K562 (cell line): Measurements from ENCODE around the gene TNIK.

Experiments
- CBX2 ChIP-seq: fragments of 200-600 bp; sonication (generic); IDR thresholded peaks from one replicate; pipeline ENCODE4 v1.6.1; 2012; ENCODE audit warnings: mild to moderate bottlenecking, low read length, inconsistent platforms; ENCODE audit not compliant: insufficient read depth, poor library complexity, severe bottlenecking
- CC2D1A ChIP-seq: fragments of 450-650 bp; IDR thresholded peaks from 2 replicates; pipeline ENCODE4 v1.6.1; 2017; ENCODE audit warnings: mild to moderate bottlenecking
- LARP7 ChIP-seq: fragments of 450-650 bp; IDR thresholded peaks from 2 replicates; pipeline ENCODE4 v1.6.1; 2016
- REST ChIP-seq, 2 experiments: fragments of 450-650 bp; formaldehyde crosslinking in 1 of 2; IDR thresholded peaks; 2 replicates each; pipeline versions ENCODE4 v1.4.0 to v1.6.1; 2014 to 2020; ENCODE audit warnings: mild to moderate bottlenecking in 2 of 2, borderline replicate concordance in 1 of 2, low read depth in 1 of 2
- RHOXF2B ChIP-seq: fragments of 250-450 bp; sonication (Bioruptor Pico); conservative IDR thresholded peaks from 2 replicates; pipeline ENCODE4 v1.5.1; 2021
- SMAD4 ChIP-seq: fragments of 250-450 bp; sonication (Bioruptor Pico); conservative IDR thresholded peaks from 2 replicates; pipeline ENCODE4 v1.8.0; 2021; ENCODE audit warnings: inconsistent platforms, mild to moderate bottlenecking, moderate library complexity
- ZNF75A ChIP-seq: fragments of 450-650 bp; formaldehyde crosslinking; IDR thresholded peaks from 2 replicates; pipeline ENCODE4 v1.4.0; 2020; ENCODE audit warnings: mild to moderate bottlenecking
- TF ChIP-seq, protein P1 (sequence below), 3 experiments: IDR thresholded peaks in 2 of 3; conservative IDR thresholded peaks in 1 of 3; 2 replicates each; pipeline ENCODE4 v1.5.1; 2011 to 2012; ENCODE audit warnings: low read length in 3 of 3, mild to moderate bottlenecking in 3 of 3, control low read depth in 2 of 3, improper control_type of control experiment in 1 of 3, inconsistent platforms in 1 of 3, low read depth in 1 of 3, mixed read lengths in 1 of 3, moderate library complexity in 1 of 3; ENCODE audit not compliant: insufficient read depth in 2 of 3

DNA sequence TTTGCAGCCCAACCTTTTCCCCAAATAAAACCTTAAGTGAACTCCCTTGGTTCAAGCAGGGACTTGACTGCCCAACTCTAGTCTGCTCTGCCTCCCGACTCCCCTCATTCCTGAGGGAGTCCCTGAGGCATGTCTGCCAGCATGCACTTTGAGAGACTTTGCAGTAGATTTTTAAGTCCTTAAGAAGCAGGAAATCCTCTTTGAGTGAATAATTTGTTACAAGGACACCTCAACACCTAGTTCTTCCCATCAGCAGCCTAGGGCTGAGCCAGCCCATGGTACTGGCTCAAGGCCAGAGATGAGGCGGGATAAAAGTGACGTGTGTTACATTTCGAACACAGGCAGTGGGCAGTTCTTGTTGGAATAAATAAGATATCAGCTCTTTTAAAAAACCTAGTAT, 229.3 kb downstream of the TNIK start:
- TF ChIP-seq ZNF75A (CRISPR knock-in tag) (no peak), LARP7 (no peak), REST (IDR thresholded peaks at IDR 0.05; ENCODE audit: borderline replicate concordance) (no peak), REST (CRISPR knock-in tag; IDR thresholded peaks at IDR 0.05; ENCODE audit: low read depth) (no peak), RHOXF2B (CRISPR knock-in tag) (no peak), CBX2 (no peak), CC2D1A (no peak), SMAD4 (no peak)
- TF ChIP-seq, protein P1, sequence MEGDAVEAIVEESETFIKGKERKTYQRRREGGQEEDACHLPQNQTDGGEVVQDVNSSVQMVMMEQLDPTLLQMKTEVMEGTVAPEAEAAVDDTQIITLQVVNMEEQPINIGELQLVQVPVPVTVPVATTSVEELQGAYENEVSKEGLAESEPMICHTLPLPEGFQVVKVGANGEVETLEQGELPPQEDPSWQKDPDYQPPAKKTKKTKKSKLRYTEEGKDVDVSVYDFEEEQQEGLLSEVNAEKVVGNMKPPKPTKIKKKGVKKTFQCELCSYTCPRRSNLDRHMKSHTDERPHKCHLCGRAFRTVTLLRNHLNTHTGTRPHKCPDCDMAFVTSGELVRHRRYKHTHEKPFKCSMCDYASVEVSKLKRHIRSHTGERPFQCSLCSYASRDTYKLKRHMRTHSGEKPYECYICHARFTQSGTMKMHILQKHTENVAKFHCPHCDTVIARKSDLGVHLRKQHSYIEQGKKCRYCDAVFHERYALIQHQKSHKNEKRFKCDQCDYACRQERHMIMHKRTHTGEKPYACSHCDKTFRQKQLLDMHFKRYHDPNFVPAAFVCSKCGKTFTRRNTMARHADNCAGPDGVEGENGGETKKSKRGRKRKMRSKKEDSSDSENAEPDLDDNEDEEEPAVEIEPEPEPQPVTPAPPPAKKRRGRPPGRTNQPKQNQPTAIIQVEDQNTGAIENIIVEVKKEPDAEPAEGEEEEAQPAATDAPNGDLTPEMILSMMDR (IDR thresholded peaks at IDR 0.05 in 2 of 3, conservative IDR thresholded peaks at IDR 0.05 in 1 of 3; ENCODE audit: insufficient read depth in 2 of 3, low read depth in 1 of 3, low read length in 3 of 3), result no peak
